GOT3 (cell line): Measurements from ENCODE around the gene RASA3.
"Not testable (repeated sequence)": the region's sequence is repeated elsewhere in the genome, so short reads cannot be mapped to it uniquely, and the experiment has no call there.

Experiments
- DNase-seq: peaks from one replicate; lab custom pipeline; 2025; ENCODE audit warnings: mixed read lengths; lab: John Stamatoyannopoulos, UW

The RASA3 gene

GRCh38 chr13:114132419-114133121 lies at the start of gene RASA3:
RASA3 (minus strand) TSS chr13:114132623; CDS start chr13:114132489, 134 bp downstream.
- DNase-seq: no peak

- no peak for DNase-seq
These were observed 46.8 kb upstream of the RASA3 start, which contains the start of gene CFAP97D2 for GRCh38 chr13:114179087-114179658. CFAP97D2 (plus strand) TSS chr13:114179257; CDS start chr13:114179331, 74 bp downstream.

GRCh38 chr13:114177245-114178010 lies 45.0 kb upstream of the RASA3 start:
- no peak for DNase-seq

- not testable (repeated sequence) for DNase-seq
These were observed 44.0 kb upstream of the RASA3 start for GRCh38 chr13:114176359-114176902.

GRCh38 chr13:114174529-114174961 lies 42.1 kb upstream of the RASA3 start:
- no peak for DNase-seq

GRCh38 chr13:114173745-114174144 lies 41.3 kb upstream of the RASA3 start:
- DNase-seq: no peak

GRCh38 chr13:114173272-114173671 lies 40.8 kb upstream of the RASA3 start:
- no peak for DNase-seq

- DNase-seq: no peak
These were observed 35.5 kb upstream of the RASA3 start for GRCh38 chr13:114167885-114168284.

GRCh38 chr13:114167426-114167825 lies 35.0 kb upstream of the RASA3 start:
- DNase-seq: no peak

GRCh38 chr13:114166381-114167131 lies 34.1 kb upstream of the RASA3 start:
- no peak for DNase-seq

- no peak for DNase-seq
These were observed 32.4 kb upstream of the RASA3 start for GRCh38 chr13:114164681-114165429.

- no peak for DNase-seq
These were observed 31.6 kb upstream of the RASA3 start for GRCh38 chr13:114164053-114164452.

- DNase-seq: no peak
These were observed 30.1 kb upstream of the RASA3 start for GRCh38 chr13:114162533-114162922.

GRCh38 chr13:114161644-114162532 lies 29.5 kb upstream of the RASA3 start:
- no peak for DNase-seq

- no peak for DNase-seq
These were observed 28.7 kb upstream of the RASA3 start for GRCh38 chr13:114161028-114161556.

- DNase-seq: not testable (repeated sequence)
These were observed 26.6 kb upstream of the RASA3 start for GRCh38 chr13:114158869-114159666.

GRCh38 chr13:114157869-114158495 lies 25.6 kb upstream of the RASA3 start:
- DNase-seq: no peak
